ENCODE results near the gene ATF6B. TPM values are rescaled to one million over a fixed set of nuclear protein-coding genes. Genes with fewer than 3 reads are reported as not detected.

The ATF6B gene
- total RNA-seq, 1 experiment from 2014 or later = 45.3 TPM

GRCh38 chr6:32085759-32086459, 42.1 kb downstream of the ATF6B start:
- no peak overlapping the region for H3K27ac ChIP-seq (ENCODE audit: insufficient read length, low read depth, low read length)
- no peak overlapping the region for H2AFZ ChIP-seq (ENCODE audit: low read length)
- 0 out of 3 replicates have a peak, but pooled peaks have one; percentile 10 for TF ChIP-seq CTCF (conservative IDR thresholded peaks at IDR 0.05)
- H3K4me1 Mint-ChIP-seq = peaks cover 12 to 25% of the 10 kb centered on the region in 2 experiments
- H3K4me2 ChIP-seq (ENCODE audit: insufficient read depth, insufficient read length, low read length) = no peak overlapping the region
- H3T11ph ChIP-seq (ENCODE audit: low read length) = no peak overlapping the region
- DNase-seq = no peak
- no peak overlapping the region for H2BK120ac ChIP-seq (ENCODE audit: low read depth, low read length, poor library complexity, severe bottlenecking)
- no peaks in the 10 kb centered on the region for H4K20me1 ChIP-seq (ENCODE audit: control insufficient read depth, insufficient read depth, insufficient read length)
- peaks cover 3% of the 10 kb centered on the region for H3K23me2 ChIP-seq (ENCODE audit: insufficient read length, low read depth, low read length, poor library complexity, severe bottlenecking)
- H3K56ac ChIP-seq (ENCODE audit: insufficient read length, low read depth, low read length) = no peak overlapping the region
- H4K8ac ChIP-seq (replicated peaks; ENCODE audit: insufficient read length, low read depth, low read length) = no peak overlapping the region
- H4K91ac ChIP-seq (ENCODE audit: insufficient read length, low read depth, low read length) = no peak overlapping the region
- no peak overlapping the region for H4K5ac ChIP-seq (ENCODE audit: insufficient read length, low read depth, low read length)
- no peak overlapping the region for H2BK20ac ChIP-seq (ENCODE audit: low read depth, low read length, poor library complexity, severe bottlenecking)
- H2BK5ac ChIP-seq (ENCODE audit: insufficient read length, low read length) = no peak overlapping the region
- H3K14ac ChIP-seq (ENCODE audit: insufficient read depth, low read length) = no peak overlapping the region
- no peaks in the 10 kb centered on the region for H3K9me3 Mint-ChIP-seq
- H3K27me3 Mint-ChIP-seq (ENCODE audit: low read depth) = peaks cover 29% of the 10 kb centered on the region
- no peaks in the 10 kb centered on the region for H3K4me1 ChIP-seq (ENCODE audit: insufficient read depth, low read length)
- H3K9me3 ChIP-seq (ENCODE audit: control insufficient read depth, low read depth, low read length) = no peaks in the 10 kb centered on the region
- no peak overlapping the region for H2BK12ac ChIP-seq (ENCODE audit: insufficient read length, low read depth, low read length)
- no peak overlapping the region for H3K9ac ChIP-seq (ENCODE audit: extremely low read depth, insufficient read length, low read length)
- no peak overlapping the region for H2AK5ac ChIP-seq (ENCODE audit: insufficient read length, low read length)
- H3K4ac ChIP-seq (ENCODE audit: low read depth, low read length) = no peak overlapping the region
- no peak overlapping the region for H3K23ac ChIP-seq (ENCODE audit: insufficient read length, low read depth, low read length)
- H3K18ac ChIP-seq (ENCODE audit: insufficient read length, low read depth, low read length) = no peak overlapping the region
- no peaks in the 10 kb centered on the region; a peak in 1 of 7 replicates for H3K36me3 Mint-ChIP-seq (ENCODE audit: insufficient read depth in 1 of 3, low read depth in 3 of 3)
- H3K4me3 Mint-ChIP-seq = peak overlapping the region; percentile 8 to 35; a peak in 1 of 5 replicates
- no CpG with 5 or more reads among the region's 17 CpGs for WGBS (ENCODE audit: extremely low coverage, insufficient read length, low lambda C conversion rate)
- no peak overlapping the region for H3K27ac Mint-ChIP-seq
- H3K79me2 ChIP-seq (ENCODE audit: insufficient read depth, low read length) = no peaks in the 10 kb centered on the region
- no peaks in the 10 kb centered on the region; the same call in 1 of the 2 replicates for H3K27me3 ChIP-seq (ENCODE audit: insufficient read depth, low read length)
- H2BK15ac ChIP-seq (ENCODE audit: low read depth, low read length) = no peak overlapping the region
- no peaks in the 10 kb centered on the region for H3K79me1 ChIP-seq (ENCODE audit: insufficient read depth, low read depth, low read length, poor library complexity, severe bottlenecking)

Data from H9 (cell line).